CD8-positive, alpha-beta memory T cell (primary cell): ENCODE results near the gene MGST1. TPM values are rescaled to one million over a fixed set of nuclear protein-coding genes. Genes with fewer than 3 reads are reported as not detected.
"Not testable (repeated sequence)": the region's sequence is repeated elsewhere in the genome, so short reads cannot be mapped to it uniquely, and the experiment has no call there.

ENCODE experiments used
- CTCF ChIA-PET: fragments of 350-600 bp; sonication (Branson Sonifier 250); formaldehyde crosslinking; loops from one replicate; lab custom pipeline; 2021; ENCODE audit warnings: antibody characterized with exemption; lab: Charles Lee
- POLR2A ChIA-PET: fragments of 350-600 bp; sonication (Branson Sonifier 250); formaldehyde crosslinking; loops from one replicate; lab custom pipeline; 2021; ENCODE audit warnings: antibody characterized with exemption; lab: Charles Lee
- DNase-seq, 5 donors: peaks; one replicate each; pipeline versions ENCODE4 v3.0.0 to v3.0.0-alpha.2; 2020 to 2022; ENCODE audit warnings: mixed read lengths in 1 of 5
- H3K27ac ChIP-seq: one replicate; pipeline ENCODE4 v1.7.0; 2013; ENCODE audit warnings: low read depth, mild to moderate bottlenecking, low read length, moderate library complexity
- H3K27me3 ChIP-seq: 2 replicates; pipeline ENCODE4 v1.7.0; 2013; ENCODE audit warnings: low read length, mild to moderate bottlenecking; ENCODE audit not compliant: insufficient read depth, poor library complexity, severe bottlenecking
- H3K36me3 ChIP-seq: 2 replicates; pipeline ENCODE4 v1.7.0; 2013; ENCODE audit warnings: mild to moderate bottlenecking, low read length, moderate library complexity; ENCODE audit not compliant: insufficient read depth
- H3K4me1 ChIP-seq: 2 replicates; pipeline ENCODE4 v1.7.0; 2013; ENCODE audit warnings: mild to moderate bottlenecking, low read length, moderate library complexity; ENCODE audit not compliant: insufficient read depth
- H3K4me3 ChIP-seq: 2 replicates; pipeline ENCODE4 v1.7.0; 2013; ENCODE audit warnings: mild to moderate bottlenecking, low read length
- H3K9me3 ChIP-seq: 2 replicates; pipeline ENCODE4 v1.7.0; 2013; ENCODE audit warnings: mild to moderate bottlenecking, low read length
- H3K27ac Mint-ChIP-seq, 8 donors: one replicate each; pipeline ENCODE4 v1.8.0; 2020 to 2021; ENCODE audit warnings: mixed read lengths in 8 of 8, mild to moderate bottlenecking in 6 of 8, inconsistent platforms in 3 of 8, moderate library complexity in 3 of 8
- H3K27me3 Mint-ChIP-seq, 2 donors: one replicate each; pipeline ENCODE4 v1.8.0; 2020 to 2021; ENCODE audit warnings: mixed read lengths in 2 of 2, mild to moderate bottlenecking in 1 of 2, moderate library complexity in 1 of 2
- H3K36me3 Mint-ChIP-seq, 3 donors: one replicate each; pipeline ENCODE4 v1.8.0; 2020 to 2021; ENCODE audit warnings: mixed read lengths in 3 of 3, inconsistent platforms in 1 of 3, mild to moderate bottlenecking in 1 of 3
- H3K4me1 Mint-ChIP-seq, 3 donors: one replicate each; pipeline ENCODE4 v1.8.0; 2020 to 2021; ENCODE audit warnings: mixed read lengths in 3 of 3, inconsistent platforms in 1 of 3, mild to moderate bottlenecking in 1 of 3
- H3K4me3 Mint-ChIP-seq, 7 donors: one replicate each; pipeline ENCODE4 v1.8.0; 2020 to 2021; ENCODE audit warnings: mixed read lengths in 7 of 7, mild to moderate bottlenecking in 6 of 7, moderate library complexity in 4 of 7, inconsistent platforms in 2 of 7
- H3K9me3 Mint-ChIP-seq, 5 donors: one replicate each; pipeline ENCODE4 v1.8.0; 2020 to 2022; ENCODE audit warnings: mixed read lengths in 5 of 5, mild to moderate bottlenecking in 3 of 5, moderate library complexity in 2 of 5, inconsistent platforms in 1 of 5
- polyA plus RNA-seq: library from polyadenylated mRNA; unstranded; fragments of 300-500 nt; fragmentation: Illumina TruSeq; gene quantifications from one replicate; pipeline ENCODE4 v1.2.3, GENCODE V29; 2021
- total RNA-seq, 2 experiments: library from RNA; stranded (reverse); gene quantifications; one replicate each; pipeline ENCODE4 v1.2.3, GENCODE V29; 2021

The MGST1 gene
- total and polyA plus RNA-seq, 3 experiments from 2014 or later: 0.24 to 0.33 TPM; not detected in 1

DNA sequence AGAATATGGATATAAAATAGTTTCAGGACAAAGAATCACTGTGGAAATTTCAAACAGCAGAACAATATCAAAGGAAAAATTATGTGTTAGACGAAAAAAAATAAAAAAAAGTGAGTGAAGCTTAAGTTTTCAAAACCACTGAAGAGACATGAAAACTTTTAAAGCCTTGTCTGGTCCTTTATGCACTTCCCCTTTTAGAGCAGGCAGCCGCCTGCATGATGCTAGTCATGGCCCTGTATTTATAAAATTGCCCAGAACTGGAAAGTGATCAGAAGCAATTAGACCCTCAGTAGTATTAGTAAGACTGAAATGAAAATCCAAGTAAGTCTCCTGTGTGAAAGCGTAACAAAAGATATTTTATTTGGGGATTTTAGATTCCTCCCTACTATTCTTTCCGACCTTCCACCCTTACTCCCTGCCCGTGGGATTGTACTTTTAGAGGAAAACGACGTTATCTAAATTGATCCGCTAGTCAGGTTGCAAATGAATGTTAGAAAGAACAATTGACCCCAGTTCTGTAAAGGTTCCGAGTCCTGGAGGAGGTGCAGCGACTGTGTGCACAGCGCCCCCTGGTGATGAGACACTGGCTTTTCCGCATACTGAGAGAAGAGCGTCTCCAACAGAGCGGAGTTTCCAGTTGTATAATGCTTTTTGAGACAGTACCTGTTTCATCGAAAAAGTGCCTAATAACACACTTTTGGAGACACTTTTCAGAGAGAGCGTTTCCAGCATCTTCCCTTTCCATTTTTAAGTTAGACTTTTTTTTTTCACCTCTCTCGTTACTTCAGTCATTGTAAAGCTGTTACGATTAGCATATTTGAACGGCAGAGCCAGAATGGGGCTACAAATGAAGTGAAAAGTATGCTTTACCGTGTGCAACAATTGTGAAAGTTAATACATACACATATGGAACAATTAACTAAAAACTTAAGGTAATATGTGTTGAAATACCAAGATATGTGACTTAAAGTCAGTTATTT, 12.4 kb downstream of the MGST1 start:
- Mint-ChIP-seq H3K27ac (no peak overlapping the region), H3K4me1 (no peaks in the 10 kb centered on the region), H3K27me3 (no peaks in the 10 kb centered on the region), H3K36me3 (no peaks in the 10 kb centered on the region), H3K4me3 (no peak overlapping the region), H3K9me3 (peaks cover 0 to 11% (median 5%) of the 10 kb centered on the region in 5 donors)
- DNase-seq: no peak
- Histone ChIP-seq H3K4me1 (no peaks in the 10 kb centered on the region), H3K27ac (no peak overlapping the region), H3K27me3 (no peaks in the 10 kb centered on the region), H3K4me3 (no peak overlapping the region), H3K9me3 (no peaks in the 10 kb centered on the region), H3K36me3 (no peaks in the 10 kb centered on the region)
- POLR2A ChIA-PET: no interaction called here
- CTCF ChIA-PET: no interaction called here

GRCh38 chr12:16361142-16361783, 13.8 kb downstream of the MGST1 start:
- H3K4me1 ChIP-seq: no peaks in the 10 kb centered on the region
- DNase-seq: no peak
- H3K36me3 ChIP-seq: no peaks in the 10 kb centered on the region
- H3K27me3 ChIP-seq: no peaks in the 10 kb centered on the region
- no peak overlapping the region for H3K4me3 ChIP-seq
- no peaks in the 10 kb centered on the region for H3K36me3 Mint-ChIP-seq
- H3K27ac Mint-ChIP-seq: no peak overlapping the region
- CTCF ChIA-PET: no interaction called here
- POLR2A ChIA-PET: no interaction called here
- no peaks in the 10 kb centered on the region for H3K9me3 ChIP-seq
- H3K27me3 Mint-ChIP-seq: no peaks in the 10 kb centered on the region
- no peak overlapping the region for H3K27ac ChIP-seq
- H3K9me3 Mint-ChIP-seq: peaks cover 0 to 16% (median 5%) of the 10 kb centered on the region in 5 donors
- H3K4me1 Mint-ChIP-seq: no peaks in the 10 kb centered on the region
- H3K4me3 Mint-ChIP-seq: no peak overlapping the region

DNA sequence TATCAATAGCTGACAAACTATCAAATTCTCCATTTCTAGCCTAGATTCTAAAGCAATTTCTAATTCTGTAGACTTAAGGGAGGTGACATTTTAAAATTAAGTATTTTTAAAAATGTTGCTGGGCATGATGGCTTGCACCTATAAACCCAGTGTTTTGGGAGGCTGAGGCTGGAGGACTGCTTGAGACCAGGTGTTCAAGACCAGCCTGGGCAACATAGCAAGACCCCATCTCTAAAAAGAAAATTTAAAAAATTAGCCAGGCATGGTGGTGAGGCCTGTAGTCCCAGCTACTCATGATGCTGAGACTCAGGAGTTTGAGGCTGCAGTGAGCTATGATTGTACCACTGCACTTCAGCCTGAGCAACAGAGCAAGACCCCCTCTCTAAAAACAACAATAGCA, 15.1 kb downstream of the MGST1 start:
- Histone ChIP-seq H3K36me3 (no peaks in the 10 kb centered on the region), H3K4me1 (no peaks in the 10 kb centered on the region), H3K9me3 (no peaks in the 10 kb centered on the region), H3K27ac (no peak overlapping the region), H3K4me3 (no peak overlapping the region), H3K27me3 (no peaks in the 10 kb centered on the region)
- Mint-ChIP-seq H3K27ac (no peak overlapping the region), H3K4me1 (no peaks in the 10 kb centered on the region), H3K27me3 (no peaks in the 10 kb centered on the region), H3K36me3 (no peaks in the 10 kb centered on the region), H3K9me3 (peaks cover 0 to 13% (median 5%) of the 10 kb centered on the region in 5 donors), H3K4me3 (no peak overlapping the region)
- no peak for DNase-seq
- ChIA-PET CTCF (no interaction called here), POLR2A (no interaction called here)

GRCh38 chr12:16369156-16369555, 21.7 kb downstream of the MGST1 start:
- Mint-ChIP-seq H3K4me1 (no peaks in the 10 kb centered on the region), H3K27ac (no peak overlapping the region), H3K9me3 (peaks cover 0 to 6% (median 3%) of the 10 kb centered on the region in 5 donors), H3K36me3 (no peaks in the 10 kb centered on the region), H3K4me3 (no peak overlapping the region), H3K27me3 (no peaks in the 10 kb centered on the region)
- ChIA-PET POLR2A (no interaction called here), CTCF (no interaction called here)
- no peak for DNase-seq
- no peaks in the 10 kb centered on the region for H3K9me3 ChIP-seq
- no peaks in the 10 kb centered on the region for H3K4me1 ChIP-seq
- no peaks in the 10 kb centered on the region for H3K36me3 ChIP-seq
- no peak overlapping the region for H3K27ac ChIP-seq
- no peak overlapping the region for H3K4me3 ChIP-seq
- no peaks in the 10 kb centered on the region for H3K27me3 ChIP-seq

DNA sequence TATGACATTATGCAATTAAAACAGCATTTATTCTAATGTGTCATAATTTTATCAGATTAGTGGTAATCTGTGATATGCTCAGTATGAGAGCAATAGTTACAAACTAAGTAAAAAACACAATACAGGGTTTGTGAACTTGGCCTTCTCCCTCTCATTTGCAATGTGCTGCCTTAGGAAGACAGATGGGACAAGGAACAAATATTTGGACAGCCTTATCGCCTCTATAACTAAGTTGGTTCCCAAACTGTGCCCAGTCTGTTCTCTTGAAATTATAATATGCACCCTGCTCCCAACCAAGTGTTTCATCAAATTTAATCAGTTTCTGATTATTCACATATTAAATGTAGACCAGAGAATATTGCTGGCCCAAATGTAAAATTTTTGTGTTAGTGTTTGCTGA, 22.7 kb downstream of the MGST1 start:
- no peak overlapping the region for H3K27ac Mint-ChIP-seq
- POLR2A ChIA-PET: no interaction called here
- Histone ChIP-seq H3K27me3 (no peaks in the 10 kb centered on the region), H3K4me3 (no peak overlapping the region), H3K9me3 (no peaks in the 10 kb centered on the region), H3K4me1 (no peaks in the 10 kb centered on the region), H3K36me3 (no peaks in the 10 kb centered on the region), H3K27ac (no peak overlapping the region)
- no peaks in the 10 kb centered on the region for H3K36me3 Mint-ChIP-seq
- no peaks in the 10 kb centered on the region for H3K4me1 Mint-ChIP-seq
- CTCF ChIA-PET: no interaction called here
- DNase-seq: no peak
- no peaks in the 10 kb centered on the region for H3K27me3 Mint-ChIP-seq
- no peak overlapping the region for H3K4me3 Mint-ChIP-seq
- H3K9me3 Mint-ChIP-seq: peaks cover 0 to 6% (median 3%) of the 10 kb centered on the region in 5 donors

DNA sequence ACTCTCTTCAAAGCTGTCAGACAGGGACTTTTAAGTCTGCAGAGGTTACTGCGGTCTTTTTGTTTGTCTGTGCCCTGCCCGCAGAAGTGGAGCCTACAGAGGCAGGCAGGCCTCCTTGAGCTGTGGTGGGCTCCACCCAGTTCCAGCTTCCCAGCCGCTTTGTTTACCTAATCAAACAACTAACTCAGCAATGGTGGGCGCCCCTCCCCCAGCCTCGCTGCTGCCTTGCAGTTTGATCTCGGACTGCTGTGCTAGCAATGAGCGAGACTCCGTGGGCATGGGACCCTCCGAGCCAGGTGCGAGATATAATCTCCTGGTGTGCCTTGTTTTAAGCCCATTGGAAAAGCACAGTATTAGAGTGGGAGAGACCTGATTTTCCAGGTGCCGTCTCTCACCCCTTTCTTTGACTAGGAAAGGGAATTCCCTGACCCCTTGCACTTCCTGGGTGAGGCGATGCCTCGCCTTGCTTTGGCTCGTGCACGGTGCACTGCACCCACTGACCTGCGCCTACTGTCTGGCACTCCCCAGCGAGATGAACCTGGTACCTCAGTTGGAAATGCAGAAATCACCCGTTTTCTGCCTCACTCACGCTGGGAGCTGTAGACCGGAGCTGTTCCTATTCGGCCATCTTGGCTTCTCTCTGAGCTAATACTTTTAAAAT, 35.3 kb downstream of the MGST1 start:
- POLR2A ChIA-PET, H3K9me3 ChIP-seq, H3K4me1 Mint-ChIP-seq, H3K36me3 Mint-ChIP-seq, CTCF ChIA-PET, H3K4me3 ChIP-seq, H3K27me3 ChIP-seq, H3K27ac ChIP-seq, H3K9me3 Mint-ChIP-seq, H3K36me3 ChIP-seq, H3K27me3 Mint-ChIP-seq, H3K4me3 Mint-ChIP-seq, DNase-seq, H3K4me1 ChIP-seq, H3K27ac Mint-ChIP-seq: not testable (repeated sequence)

- Mint-ChIP-seq H3K27me3 (no peaks in the 10 kb centered on the region), H3K4me3 (no peak overlapping the region), H3K27ac (no peak overlapping the region), H3K36me3 (no peaks in the 10 kb centered on the region), H3K9me3 (peaks cover under 1 to 11% (median 6%) of the 10 kb centered on the region in 5 donors), H3K4me1 (no peaks in the 10 kb centered on the region)
- H3K27ac ChIP-seq: no peak overlapping the region
- DNase-seq: no peak
- POLR2A ChIA-PET: no interaction called here
- H3K36me3 ChIP-seq: no peaks in the 10 kb centered on the region
- CTCF ChIA-PET: no interaction called here
- H3K4me1 ChIP-seq: no peaks in the 10 kb centered on the region
- no peaks in the 10 kb centered on the region for H3K9me3 ChIP-seq
- no peak overlapping the region for H3K4me3 ChIP-seq
- no peaks in the 10 kb centered on the region for H3K27me3 ChIP-seq
Measured at GRCh38 chr12:16384732-16385131, 37.3 kb downstream of the MGST1 start.
